Ishikawa (cell line): ENCODE results near the gene TGFBR3.

Source experiments
- CEBPB ChIP-seq: IDR thresholded peaks from 2 replicates; pipeline ENCODE4 v1.6.1; 2012
- CREB1 ChIP-seq: IDR thresholded peaks from 2 replicates; pipeline ENCODE4 v1.6.1; 2012; ENCODE audit warnings: low read depth
- EGR1 ChIP-seq: IDR thresholded peaks from 2 replicates; pipeline ENCODE4 v1.6.1; 2012
- EP300 ChIP-seq: IDR thresholded peaks from 2 replicates; pipeline ENCODE4 v1.6.1; 2012; ENCODE audit warnings: borderline replicate concordance
- FOXM1 ChIP-seq: IDR thresholded peaks from 2 replicates; pipeline ENCODE4 v1.6.1; 2012; ENCODE audit warnings: low read depth, borderline replicate concordance
- MAX ChIP-seq: IDR thresholded peaks from 2 replicates; pipeline ENCODE4 v1.6.1; 2012
- NFIC ChIP-seq: IDR thresholded peaks from 2 replicates; pipeline ENCODE4 v1.6.1; 2012
- RAD21 ChIP-seq: IDR thresholded peaks from 2 replicates; pipeline ENCODE4 v1.6.1; 2012; ENCODE audit warnings: low read depth
- REST ChIP-seq: IDR thresholded peaks from 2 replicates; pipeline ENCODE4 v1.6.1; 2012; ENCODE audit warnings: low read depth, mild to moderate bottlenecking
- TAF1 ChIP-seq: IDR thresholded peaks from 2 replicates; pipeline ENCODE4 v1.6.1; 2012; ENCODE audit warnings: low read depth, mild to moderate bottlenecking
- TCF12 ChIP-seq: IDR thresholded peaks from 2 replicates; pipeline ENCODE4 v1.6.1; 2012; ENCODE audit warnings: low read depth
- TEAD4 ChIP-seq: IDR thresholded peaks from 2 replicates; pipeline ENCODE4 v1.6.1; 2012
- USF1 ChIP-seq: IDR thresholded peaks from 2 replicates; pipeline ENCODE4 v1.6.1; 2012
- YY1 ChIP-seq: IDR thresholded peaks from 2 replicates; pipeline ENCODE4 v1.6.1; 2012; ENCODE audit warnings: low read depth
- ZBTB7A ChIP-seq: IDR thresholded peaks from 2 replicates; pipeline ENCODE4 v1.6.1; 2012; ENCODE audit warnings: low read depth

The TGFBR3 gene

GRCh38 chr1:91866425-91866824 lies 19.5 kb downstream of the TGFBR3 start:
- TF ChIP-seq TEAD4 (no peak), ZBTB7A (no peak), USF1 (no peak), REST (no peak), CREB1 (no peak), NFIC (no peak), EP300 (no peak), YY1 (no peak), EGR1 (no peak), CEBPB (no peak), MAX (no peak), RAD21 (no peak), TAF1 (no peak), FOXM1 (no peak), TCF12 (no peak)

- no peak for TF ChIP-seq CEBPB
- no peak for TF ChIP-seq EGR1
- TF ChIP-seq CREB1, result no peak
- TF ChIP-seq REST, result no peak
- no peak for TF ChIP-seq ZBTB7A
- no peak for TF ChIP-seq TCF12
- TF ChIP-seq RAD21, result no peak
- no peak for TF ChIP-seq NFIC
- TF ChIP-seq MAX, result no peak
- TF ChIP-seq USF1, result no peak
- TF ChIP-seq YY1, result no peak
- no peak for TF ChIP-seq FOXM1
- TF ChIP-seq EP300, result no peak
- no peak for TF ChIP-seq TAF1
- TF ChIP-seq TEAD4, result no peak
Measured at GRCh38 chr1:91864017-91864700, 21.8 kb downstream of the TGFBR3 start.

GRCh38 chr1:91863498-91863897 lies 22.5 kb downstream of the TGFBR3 start:
- TF ChIP-seq YY1 (no peak), RAD21 (no peak), USF1 (no peak), CEBPB (no peak), CREB1 (no peak), REST (no peak), TEAD4 (no peak), TAF1 (no peak), ZBTB7A (no peak), FOXM1 (no peak), EP300 (no peak), TCF12 (no peak), NFIC (no peak), MAX (no peak)
